Calu3 (cell line): Measurements from ENCODE around the gene FGGY. TPM values are rescaled to one million over a fixed set of nuclear protein-coding genes. Genes with fewer than 3 reads are reported as not detected.

Experiments
- BruUV-seq: library from RNA; stranded (reverse); fragments of 400-500 nt; replicated peaks from 2 replicates; lab custom pipeline; 2021; lab: Mats Ljungman, UMichigan
- CTCF ChIA-PET: fragments of 300-600 bp; sonication (Branson Sonifier 250); formaldehyde crosslinking; loops from one replicate; lab custom pipeline; 2022; ENCODE audit warnings: antibody characterized with exemption; lab: Charles Lee
- DNase-seq: peaks from one replicate; pipeline ENCODE4 v3.0.0; 2022
- H3K27ac Mint-ChIP-seq: one replicate; pipeline ENCODE4 v1.8.0; 2022; ENCODE audit warnings: mixed read lengths; ENCODE audit not compliant: unreplicated experiment
- H3K27me3 Mint-ChIP-seq: one replicate; pipeline ENCODE4 v1.8.0; 2022; ENCODE audit warnings: mixed read lengths; ENCODE audit not compliant: unreplicated experiment
- H3K36me3 Mint-ChIP-seq: one replicate; pipeline ENCODE4 v1.8.0; 2022; ENCODE audit warnings: mild to moderate bottlenecking, moderate library complexity, mixed read lengths; ENCODE audit not compliant: insufficient read depth, unreplicated experiment
- H3K4me1 Mint-ChIP-seq: one replicate; pipeline ENCODE4 v1.8.0; 2022; ENCODE audit warnings: mild to moderate bottlenecking, low read depth, mixed read lengths; ENCODE audit not compliant: unreplicated experiment
- H3K4me3 Mint-ChIP-seq: one replicate; pipeline ENCODE4 v1.8.0; 2022; ENCODE audit warnings: mild to moderate bottlenecking, low read depth, moderate library complexity, mixed read lengths; ENCODE audit not compliant: unreplicated experiment
- H3K9me3 Mint-ChIP-seq: one replicate; pipeline ENCODE4 v1.8.0; 2022; ENCODE audit warnings: low read depth, mixed read lengths; ENCODE audit not compliant: unreplicated experiment
- CTCF ChIP-seq: fragments of 200-600 bp; IDR thresholded peaks from one replicate; pipeline ENCODE4 v1.8.0; 2022; ENCODE audit warnings: antibody characterized with exemption; ENCODE audit not compliant: unreplicated experiment
- intact Hi-C: fragments of 100-400 bp; cut with micrococcal nuclease; formaldehyde crosslinking; loops from one replicate; pipeline ENCODE4 v1.10.0; 2022; ENCODE audit not compliant: unreplicated experiment
- total RNA-seq: library from RNA; stranded (reverse); gene quantifications from 2 replicates; pipeline ENCODE4 v1.2.3, GENCODE V29; 2022

Gene FGGY
- total RNA-seq, 1 experiment from 2014 or later: 11.1 TPM

GRCh38 chr1:59593798-59594790 lies 297.2 kb downstream of the FGGY start:
- Mint-ChIP-seq H3K27ac (peak overlapping the region; percentile 14), H3K36me3 (no peaks in the 10 kb centered on the region), H3K4me1 (peaks cover 30% of the 10 kb centered on the region), H3K4me3 (peak overlapping the region; percentile 3), H3K27me3 (no peaks in the 10 kb centered on the region), H3K9me3 (peaks cover 3% of the 10 kb centered on the region)
- TF ChIP-seq CTCF: no peak
- no TSS peak for BruUV-seq
- intact Hi-C loops: no loop called here
- DNase-seq: no peak
- CTCF ChIA-PET: interaction anchor here (1.1 kb wide), 1 partner anchor 51 kb away, joined by 3 read pairs; no protein-coding TSS in a partner anchor

GRCh38 chr1:59595774-59596173 lies 298.9 kb downstream of the FGGY start:
- TF ChIP-seq CTCF: no peak
- BruUV-seq: no TSS peak

GRCh38 chr1:59596432-59596831 lies 299.5 kb downstream of the FGGY start:
- no peak for TF ChIP-seq CTCF
- Mint-ChIP-seq H3K27ac (peak overlapping the region; percentile 50), H3K9me3 (no peaks in the 10 kb centered on the region), H3K4me3 (no peak overlapping the region), H3K36me3 (no peaks in the 10 kb centered on the region), H3K27me3 (no peaks in the 10 kb centered on the region), H3K4me1 (peaks cover 30% of the 10 kb centered on the region)
- CTCF ChIA-PET: interaction anchor here (0.7 kb wide), 2 partner anchors 40 to 83 kb away, joined by 4 to 5 read pairs; no protein-coding TSS in a partner anchor
- peak; percentile 15 for DNase-seq
- no TSS peak for BruUV-seq
- intact Hi-C loops: no loop called here

More at GRCh38 chr1:59595774-59596173, 298.9 kb downstream of the FGGY start:
- Mint-ChIP-seq H3K9me3 (no peaks in the 10 kb centered on the region), H3K27ac (no peak overlapping the region), H3K36me3 (no peaks in the 10 kb centered on the region), H3K4me1 (peaks cover 30% of the 10 kb centered on the region), H3K27me3 (no peaks in the 10 kb centered on the region), H3K4me3 (no peak overlapping the region)
- no peak for DNase-seq
- intact Hi-C loops: no loop called here
- CTCF ChIA-PET: no interaction called here

- Mint-ChIP-seq H3K27me3 (no peaks in the 10 kb centered on the region), H3K36me3 (no peaks in the 10 kb centered on the region), H3K4me3 (no peak overlapping the region), H3K4me1 (peaks cover 30% of the 10 kb centered on the region), H3K27ac (peak overlapping the region; percentile 50), H3K9me3 (no peaks in the 10 kb centered on the region)
- no peak for DNase-seq
- no peak for TF ChIP-seq CTCF
- intact Hi-C loops: no loop called here
- CTCF ChIA-PET: interaction anchor here (0.7 kb wide), 2 partner anchors 41 to 82 kb away, joined by 4 to 5 read pairs; no protein-coding TSS in a partner anchor
- no TSS peak for BruUV-seq
Measured at GRCh38 chr1:59596956-59597355, 300.1 kb downstream of the FGGY start.
